HTR-8/SVneo (cell line): ENCODE measurements around the gene PSEN1.

ENCODE experiments used
- DNase-seq: peaks from one replicate; pipeline ENCODE4 v3.0.0; 2011; ENCODE audit warnings: low spot score, mixed read lengths; ENCODE audit not compliant: insufficient read length
- FAIRE-seq: peaks from 2 replicates; lab custom pipeline; 2011; peaks lifted over from hg19 to GRCh38; lab: Jason Lieb, UNC

Gene PSEN1

DNA sequence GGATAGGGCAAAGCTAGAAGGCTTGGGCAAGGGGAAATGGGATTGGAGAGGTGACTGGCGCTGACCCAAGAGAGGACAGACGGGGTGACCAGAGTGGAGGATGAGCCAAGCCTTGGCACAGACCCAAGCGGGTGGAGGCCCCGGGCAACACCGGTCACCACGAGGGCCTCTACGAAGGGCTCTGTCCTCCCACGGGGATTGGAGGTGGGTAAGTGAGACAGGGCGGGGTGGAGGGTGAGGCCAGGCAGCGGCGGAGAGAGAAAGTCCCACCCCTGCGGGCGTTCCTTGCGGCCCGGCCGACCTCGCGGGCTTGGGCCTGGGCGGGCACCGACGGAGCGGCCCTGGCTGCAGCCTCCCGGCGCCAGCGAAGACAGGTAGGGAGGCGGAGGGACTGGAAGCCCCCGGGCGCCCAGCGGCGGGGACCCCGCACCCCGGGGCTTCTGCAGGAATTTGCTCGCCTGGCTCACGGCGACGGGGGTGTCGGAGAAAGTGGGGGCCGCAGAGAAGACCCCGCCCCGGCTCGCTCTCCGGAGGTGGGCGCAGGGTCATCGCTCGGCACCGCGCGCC is 101.0 kb downstream of the PSEN1 start, which contains the start of gene PAPLN:
PAPLN (plus strand) TSS at position 288 of the 567 bp plus-strand sequence. CDS start 2,273 bp downstream, outside the sequence.
- peak; percentile 92 for FAIRE-seq
- DNase-seq = no peak

DNA sequence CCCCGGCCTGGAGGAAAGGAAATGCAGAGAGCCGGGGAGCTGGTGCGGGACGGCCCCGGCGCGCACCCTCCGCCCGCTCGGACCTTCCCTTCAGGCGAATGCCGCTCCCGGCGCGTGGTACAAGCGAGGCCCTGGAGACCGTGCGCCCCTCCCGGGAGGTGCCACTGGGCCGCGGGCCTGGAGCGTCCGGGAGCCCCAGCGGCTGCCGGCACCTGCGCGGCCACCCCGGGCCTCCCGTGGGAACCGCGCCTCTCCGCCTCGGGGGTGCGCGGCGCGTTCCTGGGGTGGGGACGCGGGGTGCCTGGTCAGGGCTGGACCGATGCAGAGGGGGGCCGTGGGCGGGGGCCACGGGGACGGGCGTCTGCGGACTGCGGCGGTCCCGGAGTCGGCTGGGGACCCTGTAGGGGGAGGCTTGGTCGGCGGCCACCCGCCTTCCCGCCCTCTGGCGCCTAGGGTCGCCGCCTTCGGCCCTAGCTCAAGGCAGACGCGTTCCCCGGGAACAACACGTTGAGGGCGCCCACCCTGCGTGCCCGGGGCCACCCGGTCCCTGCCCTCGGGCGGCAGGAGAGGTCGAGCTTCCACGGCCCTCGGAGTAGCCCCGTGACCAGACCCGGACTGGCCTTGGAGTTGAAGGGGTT is 101.6 kb downstream of the PSEN1 start:
- no peak for FAIRE-seq
- no peak for DNase-seq

DNA sequence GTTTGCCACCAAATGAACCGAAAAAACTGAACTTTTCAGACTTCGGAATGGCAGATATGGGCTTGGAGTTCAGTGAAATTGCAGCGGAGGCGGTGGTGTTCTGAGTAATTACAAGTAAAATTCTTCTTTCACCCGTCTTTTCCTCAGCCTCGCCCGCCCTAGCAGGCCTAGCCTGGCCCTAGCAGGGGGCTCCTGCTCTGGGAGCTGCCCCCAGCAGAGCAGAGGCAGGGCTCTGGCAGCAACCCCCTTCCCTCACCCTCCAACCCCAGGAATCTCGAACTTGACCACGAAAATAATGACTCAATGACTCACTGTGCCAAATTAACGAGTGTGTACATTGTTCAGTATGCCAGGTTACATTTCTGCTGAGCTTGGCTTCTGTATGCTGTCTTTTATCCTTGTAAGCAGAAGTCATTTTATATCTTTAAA is 102.1 kb downstream of the PSEN1 start:
- FAIRE-seq (no peak), DNase-seq (peak; percentile 94)

DNA sequence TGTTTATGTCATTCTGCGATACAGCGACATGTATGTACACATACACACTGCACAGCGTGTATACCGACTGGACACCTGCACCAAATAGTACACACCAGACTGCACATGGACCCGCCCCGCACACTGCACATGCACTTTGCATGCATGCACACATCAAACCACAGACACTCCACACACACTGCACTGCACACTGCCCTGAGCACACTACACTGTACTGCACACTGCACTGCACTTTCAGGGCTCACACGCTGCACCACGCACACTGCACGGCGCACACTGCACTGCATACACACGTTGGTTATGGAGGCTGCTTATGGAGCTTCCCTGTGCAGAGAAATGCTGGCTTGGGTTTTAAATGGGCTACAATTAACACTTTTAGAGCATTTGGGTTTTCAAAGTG is 102.6 kb downstream of the PSEN1 start:
- FAIRE-seq (peak; percentile 99), DNase-seq (no peak)

DNA sequence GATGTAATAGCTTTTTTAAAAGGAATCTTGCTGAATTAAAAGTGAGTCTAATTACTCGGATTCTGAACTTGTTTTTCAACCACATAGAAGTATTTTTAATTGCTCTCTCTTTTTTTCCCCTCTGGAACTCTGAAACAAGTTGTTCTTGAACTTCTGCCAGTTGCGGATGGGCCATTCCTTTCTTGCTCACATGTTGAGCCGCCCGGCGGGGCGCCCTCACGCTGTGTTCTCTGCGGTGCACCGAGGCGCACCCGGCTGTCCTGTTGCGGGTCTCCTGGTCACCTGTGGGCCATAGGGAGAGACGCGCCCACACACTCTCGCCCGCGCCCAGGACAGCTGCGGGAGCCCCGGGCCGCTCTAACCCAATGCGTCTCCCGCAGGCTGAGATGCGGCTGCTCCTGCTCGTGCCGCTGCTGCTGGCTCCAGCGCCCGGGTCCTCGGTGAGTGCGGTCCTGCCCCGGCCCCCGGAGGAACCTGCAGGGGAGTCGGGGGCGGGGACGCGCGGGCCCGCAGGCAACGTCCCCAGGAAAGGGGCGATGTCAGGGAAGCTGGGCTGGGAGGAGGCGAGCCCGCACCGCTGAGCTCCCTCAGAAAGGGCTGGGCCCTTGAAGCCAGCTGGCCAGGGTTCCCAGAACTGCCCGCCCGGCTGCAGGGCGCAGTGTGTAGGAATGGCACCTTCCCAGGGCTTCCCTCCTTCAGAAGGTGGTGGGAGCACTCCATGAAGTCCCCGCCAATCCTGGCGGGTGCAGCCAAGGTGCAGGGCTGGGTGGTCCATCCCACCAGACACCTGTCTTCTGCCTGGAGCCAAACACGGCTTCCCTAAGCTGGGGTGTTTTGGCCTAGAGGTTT is 103.3 kb downstream of the PSEN1 start:
- no peak for FAIRE-seq

DNA sequence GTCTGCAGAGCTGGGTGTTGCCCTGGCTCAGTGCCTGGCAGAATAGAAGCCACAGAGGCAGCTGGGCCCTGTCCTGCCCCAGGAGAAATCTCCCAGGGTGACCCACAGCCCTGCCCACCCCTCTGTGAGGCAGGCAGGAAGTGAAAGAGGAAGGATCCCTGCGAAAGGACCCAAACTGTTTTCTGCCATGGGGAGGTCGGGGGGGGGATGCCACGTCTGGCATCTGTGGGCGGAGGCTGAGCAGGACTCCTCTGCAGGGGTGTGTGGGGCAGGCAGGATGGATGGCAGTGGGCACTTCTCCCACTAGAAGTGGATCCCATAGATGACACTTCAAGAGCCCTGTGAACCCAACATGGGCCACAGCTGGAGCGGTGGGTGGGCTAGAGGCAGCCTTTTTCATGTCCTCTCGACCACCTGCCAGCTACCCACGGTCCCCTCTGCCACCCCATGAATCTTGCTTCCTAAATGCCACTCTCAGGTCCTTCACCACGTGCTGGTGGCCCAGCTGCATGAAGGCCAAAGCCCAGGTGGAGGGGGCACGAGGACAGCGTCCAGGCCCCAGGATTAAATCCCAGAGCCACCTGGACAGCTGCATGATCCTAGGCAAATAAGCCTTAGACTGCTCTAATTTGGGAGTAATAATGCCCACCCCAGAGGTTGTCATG is 104.6 kb downstream of the PSEN1 start:
- FAIRE-seq = peak; percentile 66

More for the DNA sequence above, 103.3 kb downstream of the PSEN1 start:
- no peak for DNase-seq

DNA sequence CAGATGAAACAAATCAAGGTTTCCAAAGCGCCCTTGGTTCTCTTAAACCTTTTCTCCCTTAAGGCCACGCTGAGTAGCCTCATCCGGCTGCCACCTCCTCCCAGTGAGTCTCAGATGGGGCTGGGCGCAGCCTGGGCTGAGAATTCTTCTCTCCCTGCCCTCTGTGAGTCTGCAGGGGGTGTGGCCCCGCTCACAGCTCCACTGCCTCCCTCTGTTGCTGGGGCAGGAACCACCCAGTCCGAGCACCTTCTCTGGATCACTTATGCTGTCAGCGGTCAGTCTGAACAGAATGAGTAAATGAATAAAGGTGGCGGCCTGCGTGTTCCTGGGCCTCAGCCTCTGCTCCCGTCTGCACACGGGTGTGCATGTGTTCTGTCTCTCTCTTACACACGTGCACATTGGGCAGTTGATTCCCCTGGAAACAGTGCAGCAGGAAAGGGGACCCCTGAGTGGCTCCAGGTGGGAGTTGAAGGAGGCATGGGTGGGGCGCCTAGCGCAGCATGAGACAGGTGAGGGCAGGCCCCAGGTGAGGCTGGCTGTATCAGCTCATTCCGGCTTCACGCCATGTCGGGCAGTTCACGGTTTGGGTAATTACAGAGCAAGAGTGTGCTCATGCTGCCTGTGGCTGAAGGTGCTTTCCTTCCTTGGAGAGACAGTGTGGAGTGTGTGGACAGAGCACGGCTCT is 105.3 kb downstream of the PSEN1 start:
- FAIRE-seq (peak; percentile 80), DNase-seq (no peak)

More for the DNA sequence above, 104.6 kb downstream of the PSEN1 start:
- no peak for DNase-seq

DNA sequence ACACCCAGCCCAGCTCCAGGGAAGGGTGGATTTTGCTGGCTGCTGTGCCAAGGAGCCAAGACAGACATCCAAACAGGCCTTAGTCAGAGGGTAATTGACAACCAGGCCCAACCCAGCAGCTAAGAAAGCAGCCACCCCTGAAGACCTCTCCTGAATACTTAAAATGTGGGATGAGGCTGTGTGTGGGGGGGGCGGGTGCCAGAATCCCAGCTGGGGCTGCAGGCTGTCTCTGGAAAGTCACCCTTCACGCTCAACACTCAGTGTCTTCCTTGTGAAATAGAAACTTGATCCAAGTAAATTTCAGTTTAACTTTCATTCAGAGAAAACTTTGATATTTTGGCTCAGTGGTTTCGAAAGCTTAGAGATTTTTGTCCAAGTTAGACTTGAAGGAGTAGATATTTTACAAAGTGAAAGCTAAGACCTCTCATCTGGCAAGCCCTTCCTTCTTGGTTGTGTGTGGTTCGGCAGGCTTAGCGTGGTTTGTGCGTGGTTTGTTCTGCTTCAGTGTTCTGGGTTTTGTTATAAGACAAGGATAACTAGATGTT is 106.1 kb downstream of the PSEN1 start:
- DNase-seq (no peak), FAIRE-seq (peak; percentile 28)

DNA sequence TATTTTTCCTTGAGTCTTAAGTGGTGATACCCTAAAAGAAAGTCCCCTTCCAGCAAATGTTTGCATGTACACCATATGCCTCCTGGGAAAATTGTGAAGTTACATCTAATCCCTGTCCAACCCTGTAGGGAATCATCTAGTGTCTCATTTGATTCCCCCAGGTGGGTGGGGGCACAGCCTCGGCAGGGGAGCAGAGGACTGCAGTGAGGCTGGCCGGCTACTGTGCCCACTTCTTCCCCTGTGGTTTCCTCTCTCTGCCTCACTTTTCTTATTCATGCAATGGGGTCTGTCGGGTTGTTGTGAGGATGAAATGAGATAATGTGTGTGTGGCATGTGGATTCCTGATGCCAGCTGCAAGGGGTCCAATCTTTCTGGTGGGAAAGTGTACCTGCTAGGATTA is 107.0 kb downstream of the PSEN1 start:
- DNase-seq (no peak), FAIRE-seq (peak; percentile 38)

DNA sequence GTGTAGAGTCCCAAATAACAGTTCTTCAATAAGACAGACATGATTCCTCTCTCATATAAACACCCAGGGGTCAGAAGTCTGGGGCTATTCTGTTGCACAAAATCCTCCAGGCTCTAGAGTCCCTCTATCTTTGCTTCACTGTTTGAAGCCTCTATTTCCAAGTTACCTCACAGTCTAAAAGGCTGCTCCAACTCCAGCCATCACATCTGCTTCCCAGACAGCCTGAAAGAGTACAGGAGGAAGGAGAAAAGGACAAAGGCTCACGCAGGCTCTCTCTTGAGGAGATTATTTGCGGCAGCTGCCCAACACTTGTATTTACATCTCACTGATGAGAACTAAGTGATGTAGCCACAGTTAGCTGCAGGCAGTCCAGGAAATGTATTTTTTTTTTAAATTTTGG is 107.4 kb downstream of the PSEN1 start:
- peak; percentile 20 for FAIRE-seq
- no peak for DNase-seq

DNA sequence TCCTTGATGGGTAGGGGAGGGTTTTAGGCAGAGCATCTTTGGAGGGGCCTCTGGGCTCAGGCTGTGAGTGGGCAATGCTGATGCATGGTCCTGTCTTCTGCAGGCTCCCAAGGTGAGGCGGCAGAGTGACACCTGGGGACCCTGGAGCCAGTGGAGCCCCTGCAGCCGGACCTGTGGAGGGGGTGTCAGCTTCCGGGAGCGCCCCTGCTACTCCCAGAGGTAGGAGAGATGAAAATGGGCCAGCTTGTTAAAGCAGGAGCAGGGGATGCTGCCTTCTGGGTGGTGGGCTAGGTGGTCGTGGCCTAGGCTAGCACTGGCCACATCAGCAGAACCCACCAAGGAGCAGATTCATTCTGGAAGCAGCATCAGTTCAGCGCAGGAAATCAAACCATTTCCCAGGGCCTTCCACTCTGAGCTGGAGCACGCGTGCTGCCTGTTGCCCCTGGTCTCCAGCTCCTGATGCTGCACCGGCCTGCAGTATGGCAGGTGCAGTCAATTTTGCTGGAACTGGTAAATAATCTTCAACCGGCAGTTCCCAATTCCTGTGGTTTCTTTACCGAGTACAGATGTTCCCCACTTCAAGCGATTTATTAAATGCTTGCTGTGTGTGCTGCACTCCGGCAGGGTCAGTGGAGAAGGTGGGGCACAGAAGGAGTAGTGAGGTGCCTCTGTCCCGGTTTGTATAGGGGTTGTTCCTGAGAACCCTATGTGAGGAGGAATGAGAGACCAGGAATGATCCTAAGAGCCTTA is 108.4 kb downstream of the PSEN1 start:
- FAIRE-seq (peak; percentile 87), DNase-seq (no peak)

DNA sequence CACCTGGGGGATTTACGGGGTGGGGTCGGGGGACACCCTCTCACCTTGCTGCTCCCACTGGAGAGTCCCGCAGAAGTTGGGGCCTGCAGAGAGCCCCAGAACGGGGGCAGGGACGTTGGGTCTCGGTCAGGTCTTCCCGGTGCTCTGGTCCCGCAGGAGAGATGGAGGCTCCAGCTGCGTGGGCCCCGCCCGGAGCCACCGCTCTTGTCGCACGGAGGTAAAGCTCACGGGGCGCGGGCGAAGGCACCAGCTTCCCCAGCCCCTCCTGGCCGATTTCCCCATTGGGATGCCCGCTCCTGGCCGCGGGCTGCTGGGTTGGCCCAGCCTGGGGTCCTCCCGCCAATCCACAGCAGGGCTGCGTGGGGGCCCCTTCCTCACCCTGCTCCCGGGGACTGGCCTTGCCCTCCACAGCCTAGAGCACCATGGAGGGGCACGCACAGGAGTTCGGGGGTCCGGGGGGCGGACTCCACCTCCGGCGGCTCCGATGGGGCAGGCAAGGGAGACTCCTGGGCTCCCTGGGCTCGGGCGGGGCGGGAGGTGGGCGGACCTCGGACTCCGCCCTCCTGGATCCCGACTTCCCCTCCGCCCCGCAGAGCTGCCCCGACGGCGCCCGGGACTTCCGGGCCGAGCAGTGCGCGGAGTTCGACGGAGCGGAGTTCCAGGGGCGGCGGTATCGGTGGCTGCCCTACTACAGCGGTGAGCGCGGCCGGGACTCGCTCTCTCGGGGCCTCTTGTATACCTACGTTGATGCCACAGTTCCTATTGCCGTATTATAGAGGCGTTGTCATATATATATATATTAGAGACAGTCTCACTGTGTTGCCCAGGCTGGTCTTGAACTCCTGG is 109.4 kb downstream of the PSEN1 start:
- peak; percentile 86 for FAIRE-seq
- DNase-seq = peak; percentile 84

DNA sequence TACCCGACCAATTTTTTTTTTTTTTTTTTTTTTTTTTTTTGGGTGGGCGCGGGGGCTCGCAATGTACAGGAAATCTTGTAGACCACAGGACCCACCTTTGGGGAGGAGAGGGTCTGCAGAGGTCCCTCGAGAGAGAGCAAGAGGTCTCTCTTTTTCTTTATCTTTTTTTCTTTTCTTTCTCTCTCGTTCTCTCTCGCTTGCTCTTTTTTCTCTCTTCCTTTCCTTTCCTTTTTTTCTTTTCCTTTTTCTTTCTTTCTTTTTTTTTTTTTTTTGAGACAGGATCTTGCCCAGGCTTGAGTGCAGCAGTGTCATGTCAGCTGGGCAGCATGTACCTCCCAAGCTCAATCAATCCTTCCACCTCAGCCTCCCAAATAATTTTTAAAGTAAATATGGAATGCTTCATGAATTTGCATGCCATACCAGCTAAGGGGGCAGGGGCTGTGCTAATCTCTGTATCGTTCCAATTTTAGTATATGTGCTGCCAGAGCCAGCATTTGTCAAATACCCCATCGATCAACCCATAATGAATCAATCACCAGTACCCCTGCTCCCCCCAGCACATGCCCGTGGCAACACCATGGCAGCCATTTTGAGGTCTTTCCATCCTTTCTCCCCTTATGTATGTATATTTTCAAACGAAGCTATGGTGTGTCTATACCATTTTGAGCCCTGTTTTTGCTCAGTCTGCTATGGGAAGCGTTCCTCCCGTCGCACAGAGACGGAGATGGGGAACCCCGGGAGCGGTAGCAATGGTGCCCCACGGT is 110.3 kb downstream of the PSEN1 start:
- DNase-seq (no peak), FAIRE-seq (peak; percentile 81)

DNA sequence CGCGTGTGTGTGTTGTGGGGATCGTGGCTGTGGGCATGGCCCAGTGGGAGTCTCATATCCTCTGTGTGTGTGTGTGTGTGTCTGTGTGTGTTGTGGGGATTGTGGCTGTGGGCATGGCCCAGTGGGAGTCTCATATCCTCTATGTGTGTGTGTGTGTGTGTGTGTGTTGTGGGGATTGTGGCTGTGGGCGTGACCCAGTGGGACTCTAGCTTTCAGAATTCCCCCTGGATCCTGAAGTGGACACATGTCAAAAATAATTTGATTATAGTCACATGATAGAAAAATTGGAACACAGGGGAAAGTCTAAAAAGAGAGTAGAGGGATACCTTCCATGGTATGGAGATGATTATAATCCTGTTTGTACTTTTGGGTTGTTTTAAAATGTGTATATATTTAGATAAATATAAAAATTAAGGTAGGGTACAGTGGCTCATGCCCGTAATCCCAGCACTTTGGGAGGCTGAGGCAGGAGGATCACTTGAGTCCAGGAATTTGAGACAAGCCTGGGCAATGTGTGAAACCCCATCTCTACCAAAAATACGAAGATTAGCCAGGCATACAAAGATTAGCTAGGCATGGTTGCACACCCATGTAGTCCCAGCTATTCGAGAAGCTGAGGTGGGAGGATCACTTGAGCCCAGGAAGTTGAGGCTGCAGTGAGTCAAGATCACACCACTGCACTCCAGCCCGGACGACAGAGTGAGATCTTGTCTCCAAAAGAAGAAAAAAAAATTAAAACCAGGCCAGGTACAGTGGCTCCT is 112.0 kb downstream of the PSEN1 start:
- no peak for DNase-seq
- peak; percentile 98 for FAIRE-seq

DNA sequence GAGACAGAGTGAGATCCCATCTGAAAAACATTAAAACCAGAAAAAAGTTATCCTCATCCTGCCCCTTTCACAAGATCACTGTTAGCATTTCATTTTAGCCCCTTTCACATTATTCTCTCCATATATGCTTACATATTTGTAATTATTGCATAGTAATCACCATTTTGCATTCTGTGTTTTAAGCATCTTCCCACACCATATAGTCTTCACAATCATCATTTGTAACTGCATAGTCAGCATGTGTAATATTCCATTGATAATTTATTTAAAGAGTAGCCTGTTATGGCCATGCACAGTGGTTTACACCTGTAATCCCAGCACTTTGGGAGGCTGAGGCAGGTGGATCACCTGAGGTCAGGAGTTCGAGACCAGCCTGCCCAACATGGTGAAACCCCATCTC is 112.8 kb downstream of the PSEN1 start:
- no peak for DNase-seq
- FAIRE-seq = peak; percentile 72

DNA sequence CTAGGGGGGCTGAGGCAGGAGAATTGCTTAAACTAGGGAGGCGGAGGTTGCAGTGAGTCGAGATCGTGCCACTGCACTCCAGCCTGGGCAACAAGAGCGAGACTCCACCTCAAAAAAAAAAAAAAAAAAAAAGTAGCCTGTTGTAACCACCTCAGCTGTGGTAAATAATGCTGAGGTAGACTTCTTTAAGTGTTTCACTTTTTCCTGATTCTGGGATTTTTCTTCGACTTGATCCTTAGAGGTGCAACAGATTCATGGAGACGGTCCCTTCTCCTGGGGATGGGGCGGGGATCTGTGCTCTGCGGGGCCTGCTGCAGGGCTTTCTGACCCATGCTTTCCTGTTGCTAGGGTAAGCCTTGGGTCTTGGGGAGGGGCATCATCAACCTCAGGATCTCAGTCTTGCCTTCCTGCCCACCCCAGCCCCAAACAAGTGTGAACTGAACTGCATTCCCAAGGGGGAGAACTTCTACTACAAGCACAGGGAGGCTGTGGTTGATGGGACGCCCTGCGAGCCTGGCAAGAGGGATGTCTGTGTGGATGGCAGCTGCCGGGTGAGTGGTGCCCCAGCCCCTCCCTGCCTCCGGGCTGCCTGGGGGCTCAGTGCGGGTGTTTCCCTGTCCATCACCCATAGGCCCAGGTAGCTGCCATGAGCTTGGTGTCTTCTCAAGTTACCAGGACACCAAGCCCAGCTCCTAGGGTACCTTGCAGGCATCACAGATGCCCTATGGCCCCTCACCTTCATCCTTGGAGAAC is 113.4 kb downstream of the PSEN1 start:
- no peak for DNase-seq
- peak; percentile 86 for FAIRE-seq
